ENCODE data around the gene CHRNA4.

Gene CHRNA4

GRCh38 chr20:63378626-63379025 is 17.5 kb upstream of the CHRNA4 start:
- DNase-seq (ENCODE audit: low spot score), result no peak
- TF ChIP-seq, protein P1, sequence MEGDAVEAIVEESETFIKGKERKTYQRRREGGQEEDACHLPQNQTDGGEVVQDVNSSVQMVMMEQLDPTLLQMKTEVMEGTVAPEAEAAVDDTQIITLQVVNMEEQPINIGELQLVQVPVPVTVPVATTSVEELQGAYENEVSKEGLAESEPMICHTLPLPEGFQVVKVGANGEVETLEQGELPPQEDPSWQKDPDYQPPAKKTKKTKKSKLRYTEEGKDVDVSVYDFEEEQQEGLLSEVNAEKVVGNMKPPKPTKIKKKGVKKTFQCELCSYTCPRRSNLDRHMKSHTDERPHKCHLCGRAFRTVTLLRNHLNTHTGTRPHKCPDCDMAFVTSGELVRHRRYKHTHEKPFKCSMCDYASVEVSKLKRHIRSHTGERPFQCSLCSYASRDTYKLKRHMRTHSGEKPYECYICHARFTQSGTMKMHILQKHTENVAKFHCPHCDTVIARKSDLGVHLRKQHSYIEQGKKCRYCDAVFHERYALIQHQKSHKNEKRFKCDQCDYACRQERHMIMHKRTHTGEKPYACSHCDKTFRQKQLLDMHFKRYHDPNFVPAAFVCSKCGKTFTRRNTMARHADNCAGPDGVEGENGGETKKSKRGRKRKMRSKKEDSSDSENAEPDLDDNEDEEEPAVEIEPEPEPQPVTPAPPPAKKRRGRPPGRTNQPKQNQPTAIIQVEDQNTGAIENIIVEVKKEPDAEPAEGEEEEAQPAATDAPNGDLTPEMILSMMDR (IDR thresholded peaks at IDR 0.05; ENCODE audit: extremely low read depth, insufficient read depth, missing control alignments), result no peak

DNA sequence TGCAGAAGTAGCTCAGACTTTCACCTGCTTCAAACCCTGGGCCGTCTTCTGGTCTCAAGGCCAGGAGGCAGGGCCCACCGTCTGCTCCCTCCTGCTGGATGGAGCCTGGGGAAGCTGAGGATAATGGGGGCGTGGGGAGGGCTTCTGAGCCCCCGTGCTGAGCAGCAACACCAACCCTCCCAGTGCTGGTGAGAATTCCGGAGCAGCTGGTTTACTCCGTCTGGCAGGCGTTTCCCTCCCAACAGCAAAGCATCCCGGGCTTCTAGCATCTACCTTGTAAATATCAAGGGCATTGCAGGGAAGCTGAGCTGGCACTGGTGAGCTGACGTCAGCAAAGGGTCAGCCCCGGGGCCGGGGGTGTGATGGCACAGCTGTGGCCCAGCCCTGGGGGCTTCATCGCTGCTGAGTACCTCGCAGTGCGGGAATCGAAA is 16.8 kb upstream of the CHRNA4 start:
- in situ Hi-C loops (cut with MboI; ENCODE audit: low pct_unique_long_range_greater_than_20kb, low sequenced_read_pairs, unreplicated experiment), result no loop called here
- TF ChIP-seq, protein P1 (IDR thresholded peaks at IDR 0.05; ENCODE audit: extremely low read depth, insufficient read depth, missing control alignments), result no peak
- no peak for DNase-seq (ENCODE audit: low spot score)

More at GRCh38 chr20:63378626-63379025, 17.5 kb upstream of the CHRNA4 start:
- in situ Hi-C loops (cut with MboI; ENCODE audit: low pct_unique_long_range_greater_than_20kb, low sequenced_read_pairs, unreplicated experiment), result no loop called here

DNA sequence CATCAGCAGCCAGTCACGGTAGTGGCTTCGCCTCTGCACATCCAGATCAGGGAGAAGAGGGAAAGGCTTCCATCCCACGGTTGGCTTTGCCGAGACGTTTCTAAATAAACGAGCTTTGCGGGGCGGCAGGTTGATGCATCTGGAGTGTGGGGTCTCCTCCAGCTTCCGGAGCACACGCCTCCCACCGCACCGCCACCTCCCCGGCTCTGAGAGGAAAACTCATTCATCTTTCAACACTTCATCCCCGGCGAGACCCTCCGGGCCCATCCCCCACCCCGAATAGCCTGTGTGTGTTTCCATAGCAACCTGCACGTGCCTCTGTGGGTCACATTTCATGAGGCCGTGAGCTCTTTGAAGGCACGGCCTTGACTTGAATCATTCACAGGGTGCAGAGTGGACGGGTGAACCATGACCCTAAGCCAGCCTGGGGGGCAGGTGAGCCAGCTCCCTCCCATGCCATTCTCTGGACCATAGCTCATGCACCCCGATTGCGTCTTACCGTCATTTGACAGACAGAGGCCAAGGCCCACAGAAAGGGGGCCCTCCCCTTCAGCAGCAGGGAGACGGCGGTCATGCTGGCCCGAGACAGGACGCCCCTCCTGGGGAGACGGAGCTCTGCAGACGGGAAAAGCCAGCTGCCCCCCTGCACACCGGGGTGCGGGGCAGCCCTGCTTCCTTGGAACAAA is 16.2 kb upstream of the CHRNA4 start:
- in situ Hi-C loops (cut with MboI; ENCODE audit: low pct_unique_long_range_greater_than_20kb, low sequenced_read_pairs, unreplicated experiment), result no loop called here
- TF ChIP-seq, protein P1 (IDR thresholded peaks at IDR 0.05; ENCODE audit: extremely low read depth, insufficient read depth, missing control alignments), result no peak
- DNase-seq (ENCODE audit: low spot score), result no peak

- TF ChIP-seq, protein P1 (IDR thresholded peaks at IDR 0.05; ENCODE audit: extremely low read depth, insufficient read depth, missing control alignments), result no peak
- in situ Hi-C loops (cut with MboI; ENCODE audit: low pct_unique_long_range_greater_than_20kb, low sequenced_read_pairs, unreplicated experiment), result no loop called here
- DNase-seq (ENCODE audit: low spot score), result no peak
Observed at GRCh38 chr20:63376283-63377250, 15.4 kb upstream of the CHRNA4 start.

DNA sequence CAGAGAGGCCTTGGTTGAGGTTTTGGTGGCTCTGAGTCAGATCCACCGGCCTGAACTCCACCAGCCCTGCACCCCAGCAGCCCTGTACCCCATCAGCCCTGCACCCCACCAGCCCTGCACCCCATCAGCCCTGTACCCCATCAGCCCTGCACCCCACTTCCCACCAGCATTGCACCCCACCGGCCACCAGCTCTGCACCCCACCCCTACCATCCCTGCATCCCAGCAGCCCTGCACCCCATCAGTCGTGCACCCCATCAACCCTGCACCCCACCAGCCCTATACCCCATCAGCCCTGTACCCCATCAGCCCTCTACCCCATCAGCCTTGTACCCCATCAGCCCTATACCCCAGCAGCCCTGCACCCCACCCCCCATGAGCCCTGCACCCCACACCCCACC is 14.3 kb upstream of the CHRNA4 start:
- no peak for DNase-seq (ENCODE audit: low spot score)
- in situ Hi-C loops (cut with MboI; ENCODE audit: low pct_unique_long_range_greater_than_20kb, low sequenced_read_pairs, unreplicated experiment), result no loop called here
- TF ChIP-seq, protein P1 (IDR thresholded peaks at IDR 0.05; ENCODE audit: extremely low read depth, insufficient read depth, missing control alignments), result no peak

DNA sequence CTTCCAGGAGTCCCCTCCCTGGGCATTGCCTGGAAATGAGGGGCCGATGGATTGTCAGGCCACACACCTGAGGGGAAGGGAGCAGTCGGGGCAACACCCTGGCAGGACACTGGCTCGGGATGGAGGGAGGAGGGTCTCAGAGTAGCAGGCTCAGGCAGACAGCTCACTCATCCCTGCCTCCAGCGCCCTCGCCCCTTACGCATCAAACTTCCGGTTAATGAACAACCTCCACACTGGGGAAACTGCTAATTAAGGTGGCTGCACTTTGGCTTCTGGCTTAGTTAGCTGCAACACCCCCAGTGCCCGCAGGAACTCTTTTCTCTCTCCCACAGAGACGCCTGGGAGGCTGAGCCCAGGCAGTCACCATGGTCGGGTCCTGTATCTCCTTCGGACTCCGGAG is 13.4 kb upstream of the CHRNA4 start:
- in situ Hi-C loops (cut with MboI; ENCODE audit: low pct_unique_long_range_greater_than_20kb, low sequenced_read_pairs, unreplicated experiment), result no loop called here
- no peak for DNase-seq (ENCODE audit: low spot score)
- TF ChIP-seq, protein P1 (IDR thresholded peaks at IDR 0.05; ENCODE audit: extremely low read depth, insufficient read depth, missing control alignments), result no peak
